Nephron progenitor cell (in vitro differentiated cells): Measurements from ENCODE around the gene UBR1.

Source experiments
- DNase-seq: peaks from one replicate; pipeline ENCODE4 v3.0.0; 2021
- H3K27ac Mint-ChIP-seq: 2 replicates; pipeline ENCODE4 v1.8.0; 2021; ENCODE audit warnings: mild to moderate bottlenecking, moderate library complexity, mixed read lengths
- H3K27me3 Mint-ChIP-seq: 2 replicates; pipeline ENCODE4 v1.8.0; 2021; ENCODE audit warnings: mild to moderate bottlenecking, low read depth, mixed read lengths; ENCODE audit not compliant: poor library complexity
- H3K36me3 Mint-ChIP-seq: 2 replicates; pipeline ENCODE4 v1.8.0; 2021; ENCODE audit warnings: low read depth, mixed read lengths
- H3K4me1 Mint-ChIP-seq: 2 replicates; pipeline ENCODE4 v1.8.0; 2021; ENCODE audit warnings: mixed read lengths
- H3K4me3 Mint-ChIP-seq: 2 replicates; pipeline ENCODE4 v1.8.0; 2021; ENCODE audit warnings: mild to moderate bottlenecking, moderate library complexity, mixed read lengths
- H3K9me3 Mint-ChIP-seq: 2 replicates; pipeline ENCODE4 v1.8.0; 2021; ENCODE audit warnings: mild to moderate bottlenecking, moderate library complexity, mixed read lengths
- TF ChIP-seq, protein P1 (sequence below): fragments of 200-600 bp; sonication (generic); IDR thresholded peaks from 2 replicates; pipeline ENCODE4 v1.5.0; 2021; ENCODE audit warnings: antibody characterized with exemption

The UBR1 gene

DNA sequence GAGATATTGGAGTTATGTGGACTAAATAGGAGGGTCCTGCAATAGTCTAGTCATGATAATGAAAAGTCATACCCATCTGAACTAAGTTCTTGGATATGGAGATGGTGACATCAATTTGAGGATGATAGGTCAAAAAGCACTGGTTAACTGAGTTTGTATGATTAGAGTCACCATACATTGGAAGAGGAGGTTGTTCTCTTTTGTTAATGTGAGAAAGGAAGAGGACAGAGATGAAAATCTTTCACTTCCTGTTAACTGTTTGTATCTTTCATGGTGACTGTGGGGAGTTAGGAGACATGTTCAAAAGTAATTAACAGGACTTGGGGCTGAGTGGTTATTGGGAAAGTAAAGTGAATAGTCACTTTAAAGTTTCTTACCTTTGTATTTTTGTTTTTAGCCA is 38.7 kb upstream of the UBR1 start:
- TF ChIP-seq, protein P1, sequence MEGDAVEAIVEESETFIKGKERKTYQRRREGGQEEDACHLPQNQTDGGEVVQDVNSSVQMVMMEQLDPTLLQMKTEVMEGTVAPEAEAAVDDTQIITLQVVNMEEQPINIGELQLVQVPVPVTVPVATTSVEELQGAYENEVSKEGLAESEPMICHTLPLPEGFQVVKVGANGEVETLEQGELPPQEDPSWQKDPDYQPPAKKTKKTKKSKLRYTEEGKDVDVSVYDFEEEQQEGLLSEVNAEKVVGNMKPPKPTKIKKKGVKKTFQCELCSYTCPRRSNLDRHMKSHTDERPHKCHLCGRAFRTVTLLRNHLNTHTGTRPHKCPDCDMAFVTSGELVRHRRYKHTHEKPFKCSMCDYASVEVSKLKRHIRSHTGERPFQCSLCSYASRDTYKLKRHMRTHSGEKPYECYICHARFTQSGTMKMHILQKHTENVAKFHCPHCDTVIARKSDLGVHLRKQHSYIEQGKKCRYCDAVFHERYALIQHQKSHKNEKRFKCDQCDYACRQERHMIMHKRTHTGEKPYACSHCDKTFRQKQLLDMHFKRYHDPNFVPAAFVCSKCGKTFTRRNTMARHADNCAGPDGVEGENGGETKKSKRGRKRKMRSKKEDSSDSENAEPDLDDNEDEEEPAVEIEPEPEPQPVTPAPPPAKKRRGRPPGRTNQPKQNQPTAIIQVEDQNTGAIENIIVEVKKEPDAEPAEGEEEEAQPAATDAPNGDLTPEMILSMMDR = no peak
- no peaks in the 10 kb centered on the region for H3K4me1 Mint-ChIP-seq
- H3K27ac Mint-ChIP-seq = no peak overlapping the region
- peaks cover 6% of the 10 kb centered on the region for H3K9me3 Mint-ChIP-seq
- no peak overlapping the region for H3K4me3 Mint-ChIP-seq
- no peak for DNase-seq
- H3K36me3 Mint-ChIP-seq = peaks cover 20% of the 10 kb centered on the region
- H3K27me3 Mint-ChIP-seq = no peaks in the 10 kb centered on the region

DNA sequence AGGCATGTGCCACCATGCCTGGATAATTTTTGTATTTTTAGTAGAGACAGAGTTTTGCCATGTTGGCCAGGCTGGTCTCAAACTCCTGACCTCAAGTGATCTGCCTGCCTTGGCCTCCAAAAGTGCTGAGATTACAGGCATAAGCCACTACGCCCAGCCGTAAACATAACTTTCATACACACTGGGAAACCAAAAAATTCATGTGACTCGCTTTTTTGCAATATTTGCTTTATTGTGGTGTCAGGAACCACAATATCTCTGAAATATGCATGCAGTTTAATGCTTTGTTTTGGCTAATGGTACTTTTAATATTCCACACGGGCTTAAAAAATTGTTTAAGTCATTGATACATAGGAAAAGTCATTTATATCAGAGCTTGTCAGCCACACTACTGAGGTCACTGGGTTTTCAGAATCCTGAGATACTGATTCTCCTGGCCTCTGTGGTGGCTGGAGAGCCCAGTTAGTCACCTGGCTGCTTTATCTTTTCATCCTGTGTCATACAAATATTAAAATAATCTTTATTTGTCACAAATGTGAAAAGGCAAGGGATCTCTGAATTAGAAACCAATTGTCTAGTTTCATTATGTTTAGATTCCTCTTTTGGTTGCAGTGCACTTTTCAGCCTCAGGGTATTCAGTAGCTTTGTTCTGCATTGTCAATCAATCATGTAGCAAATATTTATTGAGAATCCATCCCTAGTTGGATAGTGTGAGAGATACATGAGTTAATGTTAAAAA is 37.5 kb upstream of the UBR1 start:
- H3K36me3 Mint-ChIP-seq = peaks cover 30% of the 10 kb centered on the region
- H3K27ac Mint-ChIP-seq = no peak overlapping the region
- H3K9me3 Mint-ChIP-seq = peaks cover 6% of the 10 kb centered on the region
- TF ChIP-seq, protein P1 = no peak
- H3K27me3 Mint-ChIP-seq = no peaks in the 10 kb centered on the region
- H3K4me1 Mint-ChIP-seq = no peaks in the 10 kb centered on the region
- DNase-seq = no peak
- H3K4me3 Mint-ChIP-seq = no peak overlapping the region

DNA sequence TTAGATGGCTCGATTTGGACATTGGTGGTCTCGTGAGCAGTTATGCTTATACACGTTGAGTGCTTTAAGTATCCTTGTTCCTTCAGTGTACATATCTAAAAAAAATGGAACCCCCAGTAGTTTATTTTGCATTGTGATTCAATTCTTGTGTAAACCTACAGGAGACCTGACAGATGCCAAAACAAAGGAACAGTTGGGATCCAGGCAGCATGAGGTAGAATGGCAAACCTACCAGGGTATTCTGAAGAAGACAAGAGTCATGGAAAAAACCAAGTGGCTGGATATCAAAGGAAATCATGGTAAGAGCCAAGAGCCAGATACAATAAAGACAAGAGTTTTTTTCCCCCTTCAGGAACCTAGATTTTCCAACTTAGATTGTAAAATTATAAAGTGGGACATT is 29.5 kb upstream of the UBR1 start:
- Mint-ChIP-seq H3K27me3 (peaks cover 45% of the 10 kb centered on the region), H3K27ac (no peak overlapping the region), H3K36me3 (peaks cover 17% of the 10 kb centered on the region), H3K4me3 (no peak overlapping the region), H3K9me3 (no peaks in the 10 kb centered on the region), H3K4me1 (peaks cover 10% of the 10 kb centered on the region)
- DNase-seq = no peak
- TF ChIP-seq, protein P1 = no peak

DNA sequence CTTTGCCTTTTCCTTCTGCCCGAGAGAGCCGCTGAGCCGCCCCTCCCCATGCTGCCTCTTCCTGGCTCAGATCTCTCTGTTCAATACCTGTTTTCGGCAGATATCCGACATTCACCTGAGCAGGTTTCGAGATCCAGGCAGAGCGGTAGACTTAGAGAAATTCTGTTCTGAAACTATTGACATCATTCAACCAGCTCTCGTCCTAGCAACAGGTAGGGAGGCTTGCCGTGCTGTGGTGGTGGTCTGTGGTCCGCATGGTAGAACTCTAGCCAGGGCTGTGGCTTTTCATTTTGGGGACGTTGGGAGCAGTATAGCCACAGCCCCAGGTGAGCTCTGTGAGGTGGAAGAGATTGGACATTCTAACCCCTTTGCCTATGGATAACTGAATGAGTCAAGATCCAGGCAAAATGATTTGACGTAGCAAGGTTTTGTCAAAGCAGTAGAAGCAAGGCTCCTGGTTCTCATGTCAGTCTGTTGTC is 28.4 kb upstream of the UBR1 start:
- H3K9me3 Mint-ChIP-seq = peaks cover 9% of the 10 kb centered on the region
- peaks cover 55% of the 10 kb centered on the region for H3K27me3 Mint-ChIP-seq
- no peak overlapping the region for H3K27ac Mint-ChIP-seq
- H3K4me1 Mint-ChIP-seq = peaks cover 10% of the 10 kb centered on the region
- TF ChIP-seq, protein P1 = no peak
- peak overlapping the region; percentile 87 for H3K4me3 Mint-ChIP-seq
- DNase-seq = peak; percentile 7
- H3K36me3 Mint-ChIP-seq = peaks cover 9% of the 10 kb centered on the region

DNA sequence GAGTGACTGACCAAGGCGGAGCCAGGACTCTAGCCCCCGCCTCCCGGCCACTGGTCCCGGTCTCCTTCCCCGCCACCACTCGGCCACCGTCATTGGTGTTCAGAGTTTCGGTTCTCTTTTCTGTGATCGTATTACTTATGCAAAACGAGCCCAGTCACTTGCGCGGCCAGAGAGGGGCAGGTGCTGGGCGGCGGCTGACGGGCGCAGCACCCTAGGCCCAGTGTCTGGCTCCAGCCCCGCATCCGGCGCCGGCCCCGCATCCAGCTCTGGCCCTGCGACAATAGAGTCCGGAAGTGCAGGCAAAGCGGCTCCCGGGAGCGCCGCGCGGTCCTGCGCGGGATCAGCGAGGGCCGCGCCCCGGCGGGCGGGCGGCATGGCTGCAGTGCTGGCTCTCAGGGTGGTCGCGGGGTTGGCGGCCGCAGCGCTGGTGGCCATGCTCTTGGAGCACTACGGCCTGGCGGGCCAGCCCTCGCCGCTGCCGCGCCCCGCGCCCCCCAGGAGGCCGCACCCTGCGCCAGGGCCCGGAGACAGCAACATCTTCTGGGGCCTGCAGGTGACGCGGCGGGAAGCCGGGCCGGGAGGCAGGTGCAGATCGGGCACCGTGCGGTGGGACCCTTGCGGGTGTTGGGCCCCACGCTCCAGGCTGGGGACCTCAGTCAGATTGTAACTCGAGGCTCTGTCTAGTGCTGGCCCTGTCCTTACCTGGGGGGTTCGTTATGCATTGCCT is 27.8 kb upstream of the UBR1 start, which contains the start of gene TMEM62:
Gene TMEM62 (plus strand): TSS at position 157 of the 727 bp plus-strand sequence. CDS start 217 bp downstream, at position 374.
- peak; percentile 76 for DNase-seq
- H3K4me3 Mint-ChIP-seq = peak within 1 kb of the TSS; percentile 87
- peaks cover 5% of the 10 kb centered on the region for H3K36me3 Mint-ChIP-seq
- peaks cover 10% of the 10 kb centered on the region for H3K4me1 Mint-ChIP-seq
- H3K9me3 Mint-ChIP-seq = peaks cover 16% of the 10 kb centered on the region
- H3K27ac Mint-ChIP-seq = no peak within 1 kb of the TSS
- TF ChIP-seq, protein P1 = no peak
- H3K27me3 Mint-ChIP-seq = peaks cover 60% of the 10 kb centered on the region
